ENCODE measurements around the gene EREG.

The EREG gene

GRCh38 chr4:74435296-74435695 is 70.4 kb downstream of the EREG start:
- no peaks in the 10 kb centered on the region for H3K9me3 Mint-ChIP-seq
- H3K27me3 Mint-ChIP-seq (ENCODE audit: low read depth) = no peaks in the 10 kb centered on the region
- DNase-seq (ENCODE audit: low spot score) = no peak
- H3K27ac Mint-ChIP-seq = no peak overlapping the region
- no peaks in the 10 kb centered on the region for H3K4me1 Mint-ChIP-seq (ENCODE audit: low read depth)
- no peak overlapping the region for H3K4me3 Mint-ChIP-seq
- no peaks in the 10 kb centered on the region for H3K36me3 Mint-ChIP-seq (ENCODE audit: low read depth)

GRCh38 chr4:74437866-74438265 is 72.9 kb downstream of the EREG start:
- no peak for DNase-seq (ENCODE audit: low spot score)
- Mint-ChIP-seq H3K36me3 (ENCODE audit: low read depth) (no peaks in the 10 kb centered on the region), H3K27ac (no peak overlapping the region), H3K4me1 (ENCODE audit: low read depth) (no peaks in the 10 kb centered on the region), H3K9me3 (no peaks in the 10 kb centered on the region), H3K27me3 (ENCODE audit: low read depth) (no peaks in the 10 kb centered on the region), H3K4me3 (no peak overlapping the region)

Measured in T-helper 2 cell treated with Interferon-gamma antibody and Interleukin-4, amounts not matched to agents 5 μg/mL and 100 μg/mL, for 36 hours (primary cell).